Measurements from ENCODE around the gene STOML3.

- TF ChIP-seq CTCF (IDR thresholded peaks at IDR 0.05) (no peak), POLR2AphosphoS5 (IDR thresholded peaks at IDR 0.05) (no peak)
Observed at GRCh38 chr13:38951525-38952313, 38.9 kb downstream of the STOML3 start.
